NCI-H345 treated with DMSO at 0.1 percent for 48 hours (cell line): ENCODE results near the gene UNC5CL.
A peak's percentile ranks its signal among the peaks of the same experiment; 100 is the strongest.
"Not testable (repeated sequence)": the region's sequence is repeated elsewhere in the genome, so short reads cannot be mapped to it uniquely, and the experiment has no call there.

ENCODE experiments used
- DNase-seq: peaks from one replicate; lab custom pipeline; 2025; ENCODE audit not compliant: unreplicated experiment; lab: John Stamatoyannopoulos, UW

Gene UNC5CL

GRCh38 chr6:41040101-41040939 is 1.3 kb upstream of the UNC5CL start:
- no peak for DNase-seq

DNA sequence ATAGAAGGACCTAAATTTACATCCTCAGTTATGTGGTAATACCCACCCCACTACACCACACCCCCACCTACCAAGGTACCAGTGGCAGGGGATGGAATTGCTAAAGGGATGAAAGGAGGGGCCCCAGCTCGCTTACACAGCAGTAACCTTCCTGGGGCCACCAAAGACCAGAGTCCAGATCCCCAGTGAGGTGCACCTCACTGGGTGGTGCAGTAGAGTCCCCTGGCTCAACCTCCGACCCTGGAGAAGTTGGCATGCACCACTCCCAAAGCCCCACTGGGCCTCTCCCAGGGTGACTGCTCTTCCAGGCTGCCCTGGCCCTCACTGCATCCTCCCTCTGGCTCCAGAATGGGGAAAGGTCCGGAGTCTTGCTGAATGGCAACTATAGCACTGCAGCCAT is 816 bp downstream of the UNC5CL start:
- DNase-seq = no peak

DNA sequence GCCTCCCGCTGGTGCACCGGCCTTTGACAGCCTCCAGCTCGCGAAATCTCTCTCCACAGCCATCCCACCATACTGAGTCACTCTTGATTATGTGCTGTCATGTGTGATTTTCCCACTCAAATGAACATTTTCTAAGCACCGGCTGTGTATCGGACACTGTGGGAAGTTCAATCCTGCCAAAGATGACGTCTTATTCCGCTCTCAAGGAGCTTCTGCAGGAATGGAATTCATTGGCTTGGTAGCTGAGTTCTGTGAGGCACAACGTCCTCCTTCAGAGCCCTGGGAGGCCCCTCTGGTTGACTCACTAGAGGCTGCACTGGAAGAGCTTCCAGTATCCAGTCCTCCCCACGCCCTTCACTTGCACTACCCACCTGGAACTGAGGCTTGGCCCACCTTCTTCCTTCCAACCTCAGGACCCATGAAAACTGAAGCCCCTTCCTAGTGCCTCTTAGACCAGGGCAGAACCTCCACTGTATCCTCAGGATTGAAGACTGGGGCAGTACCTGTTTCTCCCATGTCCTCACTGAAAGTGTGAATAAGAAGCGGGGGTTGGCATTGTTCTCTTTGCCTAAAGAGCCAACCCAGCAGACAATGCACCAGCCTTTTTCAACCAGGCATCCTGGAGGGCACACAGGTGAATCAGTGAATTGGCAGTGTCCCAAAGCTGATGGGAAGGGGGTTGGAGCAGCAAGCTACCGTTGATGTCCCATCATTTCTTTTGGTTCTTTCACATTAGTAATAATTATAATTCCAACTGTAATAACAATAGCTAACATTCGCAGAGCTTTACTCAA is 1.7 kb downstream of the UNC5CL start:
- DNase-seq = peak; percentile 47

DNA sequence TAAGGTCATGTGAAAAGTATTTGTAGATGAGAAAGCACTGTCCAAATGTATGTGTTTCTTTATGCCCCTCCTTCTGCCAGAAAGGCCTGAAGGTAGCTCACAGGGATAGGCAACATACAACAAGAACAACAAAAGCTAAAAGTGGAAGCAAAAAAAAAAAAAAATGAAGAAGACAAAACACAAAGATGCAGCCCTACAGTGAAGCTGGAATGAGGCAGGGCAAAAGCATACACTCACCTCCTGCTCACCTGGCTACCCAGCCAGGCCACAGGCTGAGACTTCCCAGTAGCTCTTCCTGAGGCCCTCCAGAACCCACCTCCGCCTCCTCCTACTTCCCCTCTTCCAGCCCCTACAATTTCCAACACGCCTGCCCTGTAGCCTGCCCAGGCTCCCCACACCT is 2.4 kb downstream of the UNC5CL start:
- DNase-seq = no peak

DNA sequence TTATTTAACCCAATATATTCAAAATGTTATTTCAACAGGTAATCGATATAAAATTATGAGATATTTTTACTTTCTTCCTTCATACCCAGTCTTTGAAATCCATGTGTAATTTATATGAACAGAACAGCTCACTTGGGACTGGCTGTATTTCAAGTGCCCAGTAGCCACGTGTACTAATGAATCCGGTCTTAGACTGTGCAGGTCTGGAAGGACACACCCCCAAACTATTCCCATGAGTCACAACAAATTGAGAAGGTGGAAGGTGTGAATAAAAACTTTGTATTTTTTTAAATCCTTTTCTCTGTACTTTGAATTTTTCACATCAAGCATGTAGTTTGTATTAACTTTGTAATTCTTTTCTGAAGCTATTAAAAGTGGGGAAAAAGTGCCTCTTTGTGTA is 2.8 kb downstream of the UNC5CL start:
- DNase-seq = no peak

DNA sequence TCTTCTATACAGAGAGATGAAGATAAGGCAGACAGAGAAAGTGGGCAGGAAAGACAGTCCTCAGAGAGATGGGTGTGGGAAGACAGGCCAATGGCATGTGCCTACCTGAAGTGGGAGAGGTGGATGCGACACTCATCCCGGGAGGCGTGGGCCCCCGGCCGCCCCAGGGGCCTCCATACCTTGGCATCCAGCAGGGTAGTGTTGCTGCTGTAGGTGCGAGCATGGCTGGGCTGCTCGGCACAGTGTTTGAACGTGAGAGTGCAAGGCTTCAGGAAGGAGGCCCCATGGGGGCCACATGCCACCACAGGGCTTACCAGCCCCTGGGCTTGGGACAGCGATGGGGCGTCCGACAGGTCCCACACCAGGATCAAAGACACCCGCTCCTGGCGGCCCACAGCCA is 5.2 kb downstream of the UNC5CL start:
- DNase-seq = no peak

GRCh38 chr6:41032830-41033229 is 6.2 kb downstream of the UNC5CL start:
- DNase-seq = no peak

- no peak for DNase-seq
These were observed 10.2 kb downstream of the UNC5CL start for GRCh38 chr6:41028561-41029412.

- DNase-seq = no peak
These were observed 11.0 kb downstream of the UNC5CL start for GRCh38 chr6:41027799-41028560.

GRCh38 chr6:41027241-41027640 is 11.8 kb downstream of the UNC5CL start:
- DNase-seq = no peak

GRCh38 chr6:41025966-41026530 is 13.0 kb downstream of the UNC5CL start:
- no peak for DNase-seq

DNA sequence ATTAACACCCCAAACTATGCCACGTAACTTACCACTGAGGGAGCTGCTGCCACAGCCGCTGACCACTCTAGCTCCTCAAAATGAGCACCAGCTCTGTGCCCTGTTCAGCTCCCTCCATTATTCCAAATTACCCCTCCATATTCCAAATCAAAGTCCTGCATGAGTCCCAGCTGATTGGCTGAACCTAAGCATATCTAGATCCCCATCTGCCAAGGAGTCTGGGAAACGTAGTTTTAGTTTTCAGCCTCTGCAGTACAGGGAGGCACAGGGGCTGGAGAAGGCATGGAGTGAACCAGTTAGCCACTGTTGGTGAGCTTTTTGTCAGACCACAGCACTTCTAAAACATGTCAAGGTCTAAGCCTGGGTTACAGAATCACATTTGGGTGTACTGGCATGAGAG is 15.9 kb downstream of the UNC5CL start:
- no peak for DNase-seq

DNA sequence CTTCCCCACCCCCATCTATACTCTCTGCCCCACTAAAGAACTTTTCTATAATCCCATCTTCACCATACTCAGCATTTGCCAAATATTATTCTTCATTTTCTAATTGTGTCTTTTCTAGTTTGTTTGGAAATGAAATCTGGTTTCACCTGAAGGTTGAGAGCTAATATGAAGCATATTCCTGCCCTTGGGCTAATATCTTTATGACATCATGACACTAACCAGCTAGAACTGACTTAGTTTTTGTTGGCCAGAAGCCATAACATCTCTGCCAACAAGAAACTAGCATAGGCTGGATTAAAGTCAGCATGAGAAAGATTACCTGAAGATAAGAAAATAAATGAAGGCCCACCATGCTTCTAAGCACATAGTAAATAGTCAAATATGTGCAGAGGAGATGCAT is 16.7 kb downstream of the UNC5CL start:
- DNase-seq = no peak

DNA sequence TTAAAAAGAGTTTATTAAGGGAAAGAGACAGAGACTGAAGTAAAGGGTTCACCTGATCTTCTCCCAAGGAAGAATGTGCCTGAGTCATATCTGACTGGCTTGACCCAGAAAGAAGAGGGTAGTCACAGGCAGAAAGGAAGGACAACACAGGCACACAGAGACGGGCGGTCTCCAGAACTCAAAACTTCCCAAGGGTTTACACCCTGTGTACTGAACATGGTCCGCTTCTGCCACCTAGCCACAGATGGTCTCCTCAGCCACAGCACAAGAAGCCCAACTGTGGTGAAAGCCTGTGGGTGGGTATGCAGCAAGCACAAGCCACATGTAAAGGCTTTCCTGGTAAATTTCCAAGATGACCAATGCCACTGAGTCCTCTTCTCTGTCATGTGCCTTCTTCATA is 17.2 kb downstream of the UNC5CL start:
- no peak for DNase-seq

- DNase-seq = no peak
These were observed 21.4 kb downstream of the UNC5CL start for GRCh38 chr6:41017663-41018062.

DNA sequence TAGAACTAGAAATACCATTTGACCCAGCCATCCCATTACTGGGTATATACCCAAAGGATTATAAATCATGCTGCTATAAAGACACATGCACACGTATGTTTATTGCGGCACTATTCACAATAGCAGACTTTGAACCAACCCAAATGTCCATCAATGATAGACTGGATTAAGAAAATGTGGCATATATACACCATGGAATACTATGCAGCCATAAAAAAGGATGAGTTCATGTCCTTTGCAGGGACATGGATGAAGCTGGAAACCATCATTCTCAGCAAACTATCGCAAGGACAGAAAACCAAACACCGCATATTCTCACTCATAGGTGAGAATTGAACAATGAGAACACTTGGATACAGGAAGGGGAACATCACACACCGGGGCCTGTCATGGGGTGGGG is 23.2 kb downstream of the UNC5CL start:
- DNase-seq = not testable (repeated sequence)

DNA sequence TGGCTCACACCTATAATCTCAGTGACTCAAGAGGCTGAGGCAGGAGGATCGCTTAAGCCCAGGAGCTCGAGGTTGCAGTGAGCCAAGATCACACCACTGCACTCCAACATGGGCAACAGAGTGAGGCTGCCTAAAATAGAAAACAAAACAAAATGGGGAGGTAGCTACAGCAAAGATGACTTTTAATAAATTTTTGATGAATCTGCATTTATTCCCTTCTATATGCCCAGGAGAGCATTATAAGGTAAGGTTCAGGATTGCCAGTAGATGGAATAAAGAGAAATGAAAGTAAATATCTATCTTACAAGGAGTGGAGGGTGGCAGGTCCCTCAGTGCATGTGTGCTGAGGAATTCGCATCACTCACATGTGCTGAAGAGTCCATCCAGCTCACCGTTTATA is 24.2 kb downstream of the UNC5CL start:
- no peak for DNase-seq

DNA sequence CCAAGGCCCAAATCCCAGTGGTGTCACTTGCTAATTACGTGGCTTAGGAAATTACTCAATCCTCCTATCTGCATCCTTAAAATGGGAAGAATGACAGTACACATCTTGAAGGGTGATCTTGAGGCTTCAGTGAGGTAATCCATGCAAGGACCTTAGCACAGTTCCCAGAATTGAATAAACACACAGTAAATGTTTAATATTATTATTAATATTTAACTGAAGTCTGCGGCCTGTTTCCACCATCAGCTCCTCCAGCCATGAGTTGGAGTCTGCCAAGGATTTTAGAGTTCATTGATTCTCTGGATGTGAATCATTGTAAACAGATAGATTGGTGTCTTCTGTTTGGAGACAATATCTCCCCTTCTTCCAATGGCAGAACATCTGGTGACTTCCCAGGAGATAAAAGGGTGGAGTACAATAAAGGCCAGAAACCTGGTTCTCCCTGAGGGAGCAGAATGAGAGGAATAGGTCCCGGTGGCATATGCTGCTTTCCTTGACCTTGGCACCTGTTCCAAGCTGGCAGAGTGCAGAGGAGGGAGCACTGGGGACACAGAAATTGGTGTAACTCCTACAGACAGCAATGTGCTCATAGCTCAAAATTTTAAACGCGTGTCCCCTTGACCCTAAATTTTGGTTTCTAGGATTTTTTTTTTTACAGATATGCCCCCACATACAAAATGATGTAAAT is 25.4 kb downstream of the UNC5CL start:
- DNase-seq = no peak

GRCh38 chr6:41011673-41012072 is 27.3 kb downstream of the UNC5CL start:
- DNase-seq = no peak

- DNase-seq = no peak
These were observed 29.4 kb downstream of the UNC5CL start for GRCh38 chr6:41009669-41010068.
